ENCODE data around the gene NUP153. TPM values are rescaled to one million over a fixed set of nuclear protein-coding genes. Genes with fewer than 3 reads are reported as not detected.
A peak's percentile ranks its signal among the peaks of the same experiment; 100 is the strongest.

Gene NUP153
- total and polyA plus RNA-seq, 9 donors = 14.2 to 43.4 (median 33.4) TPM

- no peaks in the 10 kb centered on the region for H3K27me3 ChIP-seq
- H3K36me3 ChIP-seq = no peaks in the 10 kb centered on the region
- no peaks in the 10 kb centered on the region for H3K9me3 ChIP-seq
- peaks cover 4% of the 10 kb centered on the region for H3K4me1 ChIP-seq (ENCODE audit: insufficient read depth)
- DNase-seq = no peak
- H3K4me3 ChIP-seq = no peak overlapping the region
- no peak overlapping the region for H3K27ac ChIP-seq
- TF ChIP-seq CTCF (IDR thresholded peaks at IDR 0.05) = no peak
- no peak for TF ChIP-seq EP300 (IDR thresholded peaks at IDR 0.05)
- WGBS, 3 donors = 24 to 30% (median 26%) methylated on average over 1 of the region's 1 CpG
- intact Hi-C loops (cut with DNase I) = loop anchor here in 3 of 4 donors (5.0 to 10.0 kb wide), 4 partner anchors 102 to 392 kb away; partner anchors contain the start of gene NUP153 (in 2 of the 3)
These were observed 103.8 kb downstream of the NUP153 start for GRCh38 chr6:17602888-17603287.

- H3K27ac ChIP-seq = peak overlapping the region; percentile 96 to 98
- H3K27me3 ChIP-seq = no peaks in the 10 kb centered on the region
- no peaks in the 10 kb centered on the region for H3K36me3 ChIP-seq
- H3K9me3 ChIP-seq = no peaks in the 10 kb centered on the region
- TF ChIP-seq POLR2A (IDR thresholded peaks at IDR 0.05) = no peak
- TF ChIP-seq EP300 (IDR thresholded peaks at IDR 0.05) = no peak
- no peak for TF ChIP-seq CTCF (IDR thresholded peaks at IDR 0.05)
- no peak for DNase-seq
- 5 to 6% (median 5%) methylated on average over 5 of the region's 5 CpGs for WGBS, 3 donors
- intact Hi-C loops (cut with DNase I) = loop anchor here in 3 of 4 donors (5.0 to 10.0 kb wide), 4 partner anchors 103 to 393 kb away; partner anchors contain the start of gene NUP153 (in 2 of the 3)
- peaks cover 4% of the 10 kb centered on the region for H3K4me1 ChIP-seq (ENCODE audit: insufficient read depth)
- peak overlapping the region; percentile 73 for H3K4me3 ChIP-seq
These were observed 105.4 kb downstream of the NUP153 start for GRCh38 chr6:17601386-17601703.

- H3K27me3 ChIP-seq = no peaks in the 10 kb centered on the region
- WGBS, 3 donors = 0 to 4% (median 2%) methylated on average over 40 to 77 of the region's 77 CpGs
- peaks cover 4% of the 10 kb centered on the region for H3K4me1 ChIP-seq (ENCODE audit: insufficient read depth)
- H3K27ac ChIP-seq = peak overlapping the region; percentile 96 to 98
- DNase-seq = peak; percentile 53 to 75 (median 67)
- H3K9me3 ChIP-seq = no peaks in the 10 kb centered on the region
- intact Hi-C loops (cut with DNase I) = loop anchor here in 3 of 4 donors (5.0 to 10.0 kb wide), 4 partner anchors 104 to 394 kb away; partner anchors contain the start of gene NUP153 (in 2 of the 3)
- no peaks in the 10 kb centered on the region for H3K36me3 ChIP-seq
- TF ChIP-seq CTCF (IDR thresholded peaks at IDR 0.05) (no peak), POLR2A (IDR thresholded peaks at IDR 0.05) (no peak), EP300 (IDR thresholded peaks at IDR 0.05) (no peak)
- H3K4me3 ChIP-seq = peak overlapping the region; percentile 73
These were observed 106.0 kb downstream of the NUP153 start for GRCh38 chr6:17600527-17601385.

GRCh38 chr6:17599877-17600526 is 106.7 kb downstream of the NUP153 start, which contains the start of gene FAM8A1:
Gene FAM8A1 (plus strand): TSS chr6:17600302. CDS start chr6:17600410, 108 bp downstream.
- Histone ChIP-seq H3K27ac (peak within 1 kb of the TSS; percentile 96 to 98), H3K36me3 (no peaks in the 10 kb centered on the region), H3K4me1 (ENCODE audit: insufficient read depth) (peaks cover 4% of the 10 kb centered on the region), H3K4me3 (peak within 1 kb of the TSS; percentile 73), H3K27me3 (no peaks in the 10 kb centered on the region), H3K9me3 (no peaks in the 10 kb centered on the region)
- DNase-seq = peak; percentile 95 to 97 (median 96)
- intact Hi-C loops (cut with DNase I) = loop anchor here in 3 of 4 donors (5.0 to 10.0 kb wide), 4 partner anchors 105 to 395 kb away; partner anchors contain the start of gene NUP153 (in 2 of the 3)
- WGBS, 3 donors = 2 to 4% (median 2%) methylated on average over 35 to 42 of the region's 42 CpGs
- peak; percentile 83 for TF ChIP-seq POLR2A (IDR thresholded peaks at IDR 0.05)
- peak; percentile 63 to 91 (median 84) for TF ChIP-seq CTCF (IDR thresholded peaks at IDR 0.05)
- no peak for TF ChIP-seq EP300 (IDR thresholded peaks at IDR 0.05)
